ENCODE data around the gene GTF2H4. TPM values are rescaled to one million over a fixed set of nuclear protein-coding genes. Genes with fewer than 3 reads are reported as not detected.
"Not testable (repeated sequence)": the region's sequence is repeated elsewhere in the genome, so short reads cannot be mapped to it uniquely, and the experiment has no call there.

Gene GTF2H4
- total RNA-seq, result 10 to 100 TPM; 14.9 to 42.2 TPM

- Histone ChIP-seq H3K4me3 (peak within 1 kb of the TSS; percentile 100), H3K36me3 (peaks cover 12% of the 10 kb centered on the region), H3K4me1 (ENCODE audit: control insufficient read depth in 1 of 2, low read depth in 2 of 2) (peaks cover 7 to 21% of the 10 kb centered on the region in 2 donors), H3K27me3 (replicated peaks; ENCODE audit: insufficient read depth) (no peaks in the 10 kb centered on the region), H3K9me3 (no peaks in the 10 kb centered on the region), H3K27ac (peak within 1 kb of the TSS; percentile 52 to 73)
- TF ChIP-seq CTCF (IDR thresholded peaks at IDR 0.05), result no peak
- DNase-seq (ENCODE audit: low spot score) (peak; percentile 94), ATAC-seq (ENCODE audit: insufficient number of reproducible peaks, low FRiP score, low read depth) (peak; percentile 98)
Observed at GRCh38 chr6:30907758-30908591, at the start of gene GTF2H4. TSS of gene GTF2H4 (plus strand) at chr6:30908207.

- H3K4me3 ChIP-seq; DNase-seq (ENCODE audit: low spot score); H3K27ac ChIP-seq; H3K27me3 ChIP-seq (replicated peaks; ENCODE audit: insufficient read depth); H3K4me1 ChIP-seq (ENCODE audit: control insufficient read depth in 1 of 2, low read depth in 2 of 2); H3K36me3 ChIP-seq; H3K9me3 ChIP-seq; ATAC-seq (ENCODE audit: insufficient number of reproducible peaks, low FRiP score, low read depth): not testable (repeated sequence)
Observed at GRCh38 chr6:30859726-30860125, 48.3 kb upstream of the GTF2H4 start.

GRCh38 chr6:30861257-30862048, 46.6 kb upstream of the GTF2H4 start:
- ATAC-seq (ENCODE audit: insufficient number of reproducible peaks, low FRiP score, low read depth) (no peak), DNase-seq (ENCODE audit: low spot score) (no peak)
- no peaks in the 10 kb centered on the region for H3K4me1 ChIP-seq (ENCODE audit: control insufficient read depth in 1 of 2, low read depth in 2 of 2)
- H3K9me3 ChIP-seq, result no peaks in the 10 kb centered on the region
- H3K4me3 ChIP-seq, result no peak overlapping the region
- H3K36me3 ChIP-seq, result no peaks in the 10 kb centered on the region
- H3K27me3 ChIP-seq (replicated peaks; ENCODE audit: insufficient read depth), result no peaks in the 10 kb centered on the region
- H3K27ac ChIP-seq, result no peak overlapping the region
- TF ChIP-seq CTCF (IDR thresholded peaks at IDR 0.05), result no peak

- ATAC-seq (ENCODE audit: insufficient number of reproducible peaks, low FRiP score, low read depth) (no peak), DNase-seq (ENCODE audit: low spot score) (no peak)
- Histone ChIP-seq H3K27me3 (replicated peaks; ENCODE audit: insufficient read depth) (no peaks in the 10 kb centered on the region), H3K4me3 (no peak overlapping the region), H3K4me1 (ENCODE audit: control insufficient read depth in 1 of 2, low read depth in 2 of 2) (no peaks in the 10 kb centered on the region), H3K9me3 (no peaks in the 10 kb centered on the region), H3K36me3 (no peaks in the 10 kb centered on the region), H3K27ac (no peak overlapping the region)
- TF ChIP-seq CTCF (IDR thresholded peaks at IDR 0.05), result no peak
Observed at GRCh38 chr6:30862156-30862875, 45.7 kb upstream of the GTF2H4 start.

- Histone ChIP-seq H3K27me3 (replicated peaks; ENCODE audit: insufficient read depth) (no peaks in the 10 kb centered on the region), H3K27ac (no peak overlapping the region), H3K4me1 (ENCODE audit: control insufficient read depth in 1 of 2, low read depth in 2 of 2) (no peaks in the 10 kb centered on the region), H3K36me3 (no peaks in the 10 kb centered on the region), H3K9me3 (peaks cover 4% of the 10 kb centered on the region), H3K4me3 (no peak overlapping the region)
- TF ChIP-seq CTCF (IDR thresholded peaks at IDR 0.05), result no peak
- no peak for DNase-seq (ENCODE audit: low spot score)
- no peak for ATAC-seq (ENCODE audit: insufficient number of reproducible peaks, low FRiP score, low read depth)
Observed at GRCh38 chr6:30864325-30864724, 43.7 kb upstream of the GTF2H4 start.

GRCh38 chr6:30869241-30869749, 38.7 kb upstream of the GTF2H4 start:
- not testable (repeated sequence) for H3K4me1 ChIP-seq (ENCODE audit: control insufficient read depth in 1 of 2, low read depth in 2 of 2); H3K36me3 ChIP-seq; DNase-seq (ENCODE audit: low spot score); ATAC-seq (ENCODE audit: insufficient number of reproducible peaks, low FRiP score, low read depth); H3K27ac ChIP-seq; H3K4me3 ChIP-seq; H3K27me3 ChIP-seq (replicated peaks; ENCODE audit: insufficient read depth)
- H3K9me3 ChIP-seq, result peaks cover 13% of the 10 kb centered on the region

All from thoracic aorta (tissue), 2 donors.